RWPE1 (cell line): ENCODE results near the gene KRT24.
"Not testable (repeated sequence)": the region's sequence is repeated elsewhere in the genome, so short reads cannot be mapped to it uniquely, and the experiment has no call there.

ENCODE experiments used
- CTCF ChIA-PET: fragments of 350-600 bp; sonication (Branson Sonifier 250); formaldehyde crosslinking; extraction: SDS; loops from one replicate; lab custom pipeline; 2021; lab: Yijun Ruan, JAX
- POLR2A ChIA-PET: fragments of 400-600 bp; formaldehyde crosslinking; extraction: SDS; loops from one replicate; lab custom pipeline; 2020; ENCODE audit warnings: antibody characterized with exemption; ENCODE audit not compliant: low non-redundant PET; lab: Yijun Ruan, JAX
- DNase-seq: peaks from one replicate; pipeline ENCODE4 v3.0.0; 2012; ENCODE audit warnings: low spot score
- H3K27ac ChIP-seq: fragments of 450-650 bp; 2 replicates; pipeline ENCODE4 v1.5.1; 2017
- TF ChIP-seq, protein P1 (sequence below): fragments of 450-650 bp; conservative IDR thresholded peaks from 2 replicates; pipeline ENCODE4 v1.5.1; 2017; ENCODE audit warnings: low read depth, mild to moderate bottlenecking

KRT24 gene

GRCh38 chr17:40703652-40704051 is at the start of gene KRT24:
TSS of gene KRT24 (minus strand) at chr17:40703752. CDS start at chr17:40703693, 59 bp downstream.
- no peak for DNase-seq
- CTCF ChIA-PET = interaction anchor here (0.7 kb wide), 1 partner anchor 31 kb away, joined by 4 read pairs; no protein-coding TSS in a partner anchor
- no peak within 1 kb of the TSS for H3K27ac ChIP-seq
- TF ChIP-seq, protein P1, sequence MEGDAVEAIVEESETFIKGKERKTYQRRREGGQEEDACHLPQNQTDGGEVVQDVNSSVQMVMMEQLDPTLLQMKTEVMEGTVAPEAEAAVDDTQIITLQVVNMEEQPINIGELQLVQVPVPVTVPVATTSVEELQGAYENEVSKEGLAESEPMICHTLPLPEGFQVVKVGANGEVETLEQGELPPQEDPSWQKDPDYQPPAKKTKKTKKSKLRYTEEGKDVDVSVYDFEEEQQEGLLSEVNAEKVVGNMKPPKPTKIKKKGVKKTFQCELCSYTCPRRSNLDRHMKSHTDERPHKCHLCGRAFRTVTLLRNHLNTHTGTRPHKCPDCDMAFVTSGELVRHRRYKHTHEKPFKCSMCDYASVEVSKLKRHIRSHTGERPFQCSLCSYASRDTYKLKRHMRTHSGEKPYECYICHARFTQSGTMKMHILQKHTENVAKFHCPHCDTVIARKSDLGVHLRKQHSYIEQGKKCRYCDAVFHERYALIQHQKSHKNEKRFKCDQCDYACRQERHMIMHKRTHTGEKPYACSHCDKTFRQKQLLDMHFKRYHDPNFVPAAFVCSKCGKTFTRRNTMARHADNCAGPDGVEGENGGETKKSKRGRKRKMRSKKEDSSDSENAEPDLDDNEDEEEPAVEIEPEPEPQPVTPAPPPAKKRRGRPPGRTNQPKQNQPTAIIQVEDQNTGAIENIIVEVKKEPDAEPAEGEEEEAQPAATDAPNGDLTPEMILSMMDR = no peak
- POLR2A ChIA-PET = no interaction called here

GRCh38 chr17:40751065-40751464 is 47.5 kb upstream of the KRT24 start:
- POLR2A ChIA-PET = no interaction called here
- TF ChIP-seq, protein P1 = no peak
- CTCF ChIA-PET = no interaction called here
- no peak overlapping the region for H3K27ac ChIP-seq
- no peak for DNase-seq

- ChIA-PET POLR2A (no interaction called here), CTCF (no interaction called here)
- TF ChIP-seq, protein P1 = no peak
- DNase-seq = no peak
- H3K27ac ChIP-seq = no peak overlapping the region
Observed at GRCh38 chr17:40750391-40750790, 46.8 kb upstream of the KRT24 start.

DNA sequence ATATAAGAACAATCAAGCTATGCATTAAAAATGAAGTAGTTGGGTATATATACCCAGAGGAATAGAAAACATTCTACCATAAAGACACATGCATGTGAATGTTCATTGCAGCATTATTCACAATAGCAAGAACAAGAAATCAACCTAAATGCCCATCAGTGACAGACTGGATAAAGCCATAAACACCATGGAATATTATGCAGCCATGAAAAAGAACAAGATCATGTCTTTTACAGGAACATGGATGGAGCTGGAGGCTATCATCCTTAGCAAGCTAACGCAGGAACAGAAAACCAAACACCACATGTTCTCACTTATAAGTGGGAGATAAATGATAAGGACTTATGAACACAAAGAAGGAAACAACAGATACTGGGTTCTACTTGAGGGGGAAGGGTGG is 45.1 kb upstream of the KRT24 start:
- POLR2A ChIA-PET, H3K27ac ChIP-seq, DNase-seq, CTCF ChIA-PET: not testable (repeated sequence)

DNA sequence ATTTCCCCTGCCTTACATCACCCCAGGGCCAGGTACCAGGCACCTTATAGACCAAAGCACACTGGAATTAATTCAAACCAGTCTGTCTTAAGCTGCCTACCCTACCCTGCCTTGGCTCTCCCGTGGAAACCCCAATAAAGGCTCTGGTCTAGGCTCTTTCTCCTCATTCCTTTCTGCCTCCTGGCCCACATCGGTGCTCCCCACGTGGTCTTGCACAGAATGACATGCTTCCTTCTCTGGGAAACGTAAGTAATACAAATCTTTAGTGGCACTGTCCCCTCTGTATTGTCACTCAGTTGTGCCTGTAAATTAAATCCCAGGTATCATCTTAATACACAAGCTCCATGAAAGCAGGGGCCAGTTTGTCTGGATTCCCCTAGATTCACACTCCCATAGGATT is 35.0 kb upstream of the KRT24 start:
- H3K27ac ChIP-seq = no peak overlapping the region
- POLR2A ChIA-PET = no interaction called here
- no peak for DNase-seq
- CTCF ChIA-PET = no interaction called here
- TF ChIP-seq, protein P1 = no peak

- peak; percentile 53 for DNase-seq
- ChIA-PET CTCF (interaction anchor here (0.6 to 0.7 kb wide), 2 partner anchors 69 to 119 kb away, joined by 5 to 6 read pairs; no protein-coding TSS in a partner anchor), POLR2A (no interaction called here)
Observed at GRCh38 chr17:40735016-40735415, 31.5 kb upstream of the KRT24 start.

GRCh38 chr17:40734018-40734417 is 30.5 kb upstream of the KRT24 start:
- H3K27ac ChIP-seq = no peak overlapping the region
- DNase-seq = no peak
- TF ChIP-seq, protein P1 = no peak
- ChIA-PET POLR2A (no interaction called here), CTCF (no interaction called here)

More at GRCh38 chr17:40735016-40735415, 31.5 kb upstream of the KRT24 start:
- TF ChIP-seq, protein P1 = no peak
- H3K27ac ChIP-seq = no peak overlapping the region
